HL-60 (cell line): ENCODE results near the gene ADGRG6.

Experiments
- GABPA ChIP-seq: IDR thresholded peaks from 2 replicates; pipeline ENCODE4 v1.6.1; 2012; ENCODE audit warnings: low read depth
- POLR2AphosphoS5 ChIP-seq: IDR thresholded peaks from 2 replicates; pipeline ENCODE4 v1.6.1; 2012; ENCODE audit warnings: low read depth
- SPI1 ChIP-seq: IDR thresholded peaks from 2 replicates; pipeline ENCODE4 v1.6.1; 2012; ENCODE audit warnings: low read depth, mild to moderate bottlenecking, borderline replicate concordance
- TF ChIP-seq, protein P1 (sequence below): IDR thresholded peaks from one replicate; pipeline ENCODE4 v1.5.1; 2011; ENCODE audit warnings: low read length, control low read depth, inconsistent platforms; ENCODE audit not compliant: insufficient read depth
- TF ChIP-seq, protein P2 (sequence below): IDR thresholded peaks from 2 replicates; pipeline ENCODE4 v1.6.1; 2012; ENCODE audit warnings: low read depth; ENCODE audit not compliant: insufficient replicate concordance

DNA sequence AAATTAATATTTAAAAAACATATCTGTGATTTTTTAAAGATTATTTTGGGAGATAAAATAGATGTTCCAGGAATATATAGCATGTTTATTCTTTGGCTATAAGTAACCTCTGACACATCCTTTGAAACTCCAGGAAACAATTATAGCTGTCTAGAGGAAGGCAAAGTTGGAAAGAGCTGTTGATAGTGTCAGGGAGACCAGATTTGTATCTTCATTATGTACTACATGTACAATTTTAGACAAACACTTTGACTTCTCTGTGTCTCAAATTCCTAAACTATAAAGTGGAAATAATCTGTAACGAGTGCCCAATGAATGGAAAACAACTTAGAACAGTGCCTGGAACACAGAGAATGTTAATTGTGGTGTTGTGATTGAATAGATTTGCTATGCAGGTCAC, 25.6 kb upstream of the ADGRG6 start:
- no peak for TF ChIP-seq POLR2AphosphoS5
- TF ChIP-seq, protein P1, sequence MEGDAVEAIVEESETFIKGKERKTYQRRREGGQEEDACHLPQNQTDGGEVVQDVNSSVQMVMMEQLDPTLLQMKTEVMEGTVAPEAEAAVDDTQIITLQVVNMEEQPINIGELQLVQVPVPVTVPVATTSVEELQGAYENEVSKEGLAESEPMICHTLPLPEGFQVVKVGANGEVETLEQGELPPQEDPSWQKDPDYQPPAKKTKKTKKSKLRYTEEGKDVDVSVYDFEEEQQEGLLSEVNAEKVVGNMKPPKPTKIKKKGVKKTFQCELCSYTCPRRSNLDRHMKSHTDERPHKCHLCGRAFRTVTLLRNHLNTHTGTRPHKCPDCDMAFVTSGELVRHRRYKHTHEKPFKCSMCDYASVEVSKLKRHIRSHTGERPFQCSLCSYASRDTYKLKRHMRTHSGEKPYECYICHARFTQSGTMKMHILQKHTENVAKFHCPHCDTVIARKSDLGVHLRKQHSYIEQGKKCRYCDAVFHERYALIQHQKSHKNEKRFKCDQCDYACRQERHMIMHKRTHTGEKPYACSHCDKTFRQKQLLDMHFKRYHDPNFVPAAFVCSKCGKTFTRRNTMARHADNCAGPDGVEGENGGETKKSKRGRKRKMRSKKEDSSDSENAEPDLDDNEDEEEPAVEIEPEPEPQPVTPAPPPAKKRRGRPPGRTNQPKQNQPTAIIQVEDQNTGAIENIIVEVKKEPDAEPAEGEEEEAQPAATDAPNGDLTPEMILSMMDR = no peak
- TF ChIP-seq, protein P2, sequence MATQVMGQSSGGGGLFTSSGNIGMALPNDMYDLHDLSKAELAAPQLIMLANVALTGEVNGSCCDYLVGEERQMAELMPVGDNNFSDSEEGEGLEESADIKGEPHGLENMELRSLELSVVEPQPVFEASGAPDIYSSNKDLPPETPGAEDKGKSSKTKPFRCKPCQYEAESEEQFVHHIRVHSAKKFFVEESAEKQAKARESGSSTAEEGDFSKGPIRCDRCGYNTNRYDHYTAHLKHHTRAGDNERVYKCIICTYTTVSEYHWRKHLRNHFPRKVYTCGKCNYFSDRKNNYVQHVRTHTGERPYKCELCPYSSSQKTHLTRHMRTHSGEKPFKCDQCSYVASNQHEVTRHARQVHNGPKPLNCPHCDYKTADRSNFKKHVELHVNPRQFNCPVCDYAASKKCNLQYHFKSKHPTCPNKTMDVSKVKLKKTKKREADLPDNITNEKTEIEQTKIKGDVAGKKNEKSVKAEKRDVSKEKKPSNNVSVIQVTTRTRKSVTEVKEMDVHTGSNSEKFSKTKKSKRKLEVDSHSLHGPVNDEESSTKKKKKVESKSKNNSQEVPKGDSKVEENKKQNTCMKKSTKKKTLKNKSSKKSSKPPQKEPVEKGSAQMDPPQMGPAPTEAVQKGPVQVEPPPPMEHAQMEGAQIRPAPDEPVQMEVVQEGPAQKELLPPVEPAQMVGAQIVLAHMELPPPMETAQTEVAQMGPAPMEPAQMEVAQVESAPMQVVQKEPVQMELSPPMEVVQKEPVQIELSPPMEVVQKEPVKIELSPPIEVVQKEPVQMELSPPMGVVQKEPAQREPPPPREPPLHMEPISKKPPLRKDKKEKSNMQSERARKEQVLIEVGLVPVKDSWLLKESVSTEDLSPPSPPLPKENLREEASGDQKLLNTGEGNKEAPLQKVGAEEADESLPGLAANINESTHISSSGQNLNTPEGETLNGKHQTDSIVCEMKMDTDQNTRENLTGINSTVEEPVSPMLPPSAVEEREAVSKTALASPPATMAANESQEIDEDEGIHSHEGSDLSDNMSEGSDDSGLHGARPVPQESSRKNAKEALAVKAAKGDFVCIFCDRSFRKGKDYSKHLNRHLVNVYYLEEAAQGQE = no peak
- TF ChIP-seq GABPA = no peak
- TF ChIP-seq SPI1 = no peak
